Nasal cavity respiratory epithelium epithelial cell of viscerocranial mucosa (primary cell): ENCODE data around the gene CACNA1A. TPM values are rescaled to one million over a fixed set of nuclear protein-coding genes. Genes with fewer than 3 reads are reported as not detected.

Experiments used
- total RNA-seq: library from RNA; depleted of rRNA; stranded (reverse); fragments of >200 nt; gene quantifications from 2 replicates; pipeline ENCODE4 v1.2.3, GENCODE V29; 2014

CACNA1A gene
- total RNA-seq, result under 0.01 TPM in 1 of 2 replicates, not detected in the other

GRCh38 chr19:13506471-13506820, at the start of gene CACNA1A:
Gene CACNA1A (minus strand): TSS chr19:13506479. CDS start chr19:13506224, 255 bp downstream.

